ENCODE measurements around the gene AFAP1. TPM values are rescaled to one million over a fixed set of nuclear protein-coding genes. Genes with fewer than 3 reads are reported as not detected.

AFAP1 gene
- total and polyA plus RNA-seq, 2 of the 8 experiments (the other 6 are each of a cell fraction or from before 2014, with no cell fraction given) = 3.6 to 18.2 TPM

DNA sequence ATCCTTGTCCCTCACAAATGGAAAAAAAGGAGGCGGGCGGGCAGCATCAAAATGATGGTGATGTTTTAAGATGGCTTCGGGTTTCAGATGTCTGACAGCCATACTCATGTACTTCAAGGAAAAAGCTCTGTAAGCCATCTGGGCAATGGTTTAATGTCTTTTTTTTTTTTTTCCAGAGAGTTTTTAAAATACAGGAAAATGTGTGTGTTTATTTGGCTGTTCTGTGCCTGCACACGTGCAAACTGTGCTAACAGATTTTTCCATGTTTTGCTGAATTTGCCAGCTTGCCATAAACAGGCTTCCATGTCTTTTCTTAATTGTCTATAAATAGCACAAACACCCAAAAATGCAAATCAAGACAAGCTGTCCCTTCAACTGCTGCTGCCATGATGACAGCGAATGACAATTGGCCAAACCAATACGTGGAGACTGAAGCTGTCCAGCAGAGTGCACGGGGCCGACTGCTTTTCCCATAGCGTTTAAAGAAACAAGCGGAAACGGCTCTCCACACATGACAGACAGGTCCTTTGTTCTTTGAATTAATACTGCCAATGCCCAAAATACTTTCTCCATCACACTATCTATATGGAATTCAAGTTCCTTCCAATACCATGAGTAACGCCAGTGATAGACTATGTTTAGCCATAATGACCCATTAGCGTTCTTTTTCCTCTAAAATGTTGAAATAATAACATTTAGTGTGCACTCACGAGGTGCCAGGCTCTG is 35.7 kb downstream of the AFAP1 start (continued):
- TF ChIP-seq, protein P1, sequence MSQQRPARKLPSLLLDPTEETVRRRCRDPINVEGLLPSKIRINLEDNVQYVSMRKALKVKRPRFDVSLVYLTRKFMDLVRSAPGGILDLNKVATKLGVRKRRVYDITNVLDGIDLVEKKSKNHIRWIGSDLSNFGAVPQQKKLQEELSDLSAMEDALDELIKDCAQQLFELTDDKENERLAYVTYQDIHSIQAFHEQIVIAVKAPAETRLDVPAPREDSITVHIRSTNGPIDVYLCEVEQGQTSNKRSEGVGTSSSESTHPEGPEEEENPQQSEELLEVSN (IDR thresholded peaks at IDR 0.05) = no peak
- TF ChIP-seq SAP30 (IDR thresholded peaks at IDR 0.05; ENCODE audit: insufficient read depth, insufficient replicate concordance, low read length) (no peak), PHF8 (conservative IDR thresholded peaks at IDR 0.05; ENCODE audit: low read depth, low read length) (no peak)

Measured in H1 (cell line).